Endodermal cell (in vitro differentiated cells): ENCODE data around the gene IMPA2. TPM values are rescaled to one million over a fixed set of nuclear protein-coding genes. Genes with fewer than 3 reads are reported as not detected.

ENCODE experiments used
- DNase-seq: peaks from one replicate; pipeline ENCODE4 v3.0.0-alpha.2; 2017
- H3K27ac ChIP-seq: 2 replicates; pipeline ENCODE4 v1.5.1; 2013; ENCODE audit warnings: mild to moderate bottlenecking, low read depth, low read length, moderate library complexity
- H3K27me3 ChIP-seq: 2 replicates; pipeline ENCODE4 v1.6.1; 2013; ENCODE audit warnings: mild to moderate bottlenecking, low read length, moderate library complexity; ENCODE audit not compliant: insufficient read depth, control insufficient read depth, poor library complexity, severe bottlenecking
- H3K36me3 ChIP-seq: 2 replicates; pipeline ENCODE4 v1.7.0; 2013; ENCODE audit warnings: mild to moderate bottlenecking, low read length, moderate library complexity; ENCODE audit not compliant: control insufficient read depth, insufficient read depth
- H3K4me1 ChIP-seq: one replicate; pipeline ENCODE4 v1.7.0; 2013; ENCODE audit warnings: low read length; ENCODE audit not compliant: control insufficient read depth, insufficient read depth
- H3K4me3 ChIP-seq: 2 replicates; pipeline ENCODE4 v1.5.1; 2013; ENCODE audit warnings: mild to moderate bottlenecking, low read length, moderate library complexity
- H3K9ac ChIP-seq: 2 replicates; pipeline ENCODE4 v1.6.1; 2013; ENCODE audit warnings: mild to moderate bottlenecking, low read length, moderate library complexity; ENCODE audit not compliant: poor library complexity, severe bottlenecking; ENCODE audit errors: extremely low read depth
- H3K9me3 ChIP-seq: 2 replicates; pipeline ENCODE4 v1.6.1; 2013; ENCODE audit warnings: mild to moderate bottlenecking, low read length, moderate library complexity; ENCODE audit not compliant: control insufficient read depth
- H3K27ac Mint-ChIP-seq: 2 replicates; pipeline ENCODE4 v1.8.0; 2020; ENCODE audit warnings: mixed read lengths
- H3K27me3 Mint-ChIP-seq: 2 replicates; pipeline ENCODE4 v1.8.0; 2021; ENCODE audit warnings: mild to moderate bottlenecking, mixed read lengths; ENCODE audit not compliant: insufficient read depth
- H3K36me3 Mint-ChIP-seq: 2 replicates; pipeline ENCODE4 v1.8.0; 2020; ENCODE audit warnings: low read depth, mixed read lengths
- H3K4me1 Mint-ChIP-seq: 2 replicates; pipeline ENCODE4 v1.8.0; 2020; ENCODE audit warnings: mixed read lengths
- H3K4me3 Mint-ChIP-seq: 2 replicates; pipeline ENCODE4 v1.8.0; 2020; ENCODE audit warnings: mild to moderate bottlenecking, moderate library complexity, mixed read lengths
- H3K9me3 Mint-ChIP-seq: 2 replicates; pipeline ENCODE4 v1.8.0; 2020; ENCODE audit warnings: mild to moderate bottlenecking, mixed read lengths
- CTCF ChIP-seq: fragments of 200-600 bp; sonication (generic); conservative IDR thresholded peaks from 2 replicates; pipeline ENCODE4 v1.5.0; 2021; ENCODE audit warnings: antibody characterized with exemption, mild to moderate bottlenecking
- WGBS, 2 experiments: methylation state at CpG; one replicate each; pipeline versions ENCODE4 v1.1.5 to v1.1.7; 2013; ENCODE audit warnings: missing lambda C conversion rate in 2 of 2, mixed read lengths in 1 of 2; ENCODE audit not compliant: insufficient coverage in 1 of 2, insufficient read length in 1 of 2; 5-methylcytosine and 5-hydroxymethylcytosine counted together
- total RNA-seq, 2 donors: library from RNA; stranded (reverse); fragmentation: NEBNext Ultra II Directional in 1 of 2; extraction: Animal tissue kit (Norgen Biotek cat#: 25700) in 1 of 2; gene quantifications; 2 replicates in 1 of 2; 3 replicates in 1 of 2; pipeline ENCODE4 v1.2.1, GENCODE V29; 2021

Gene IMPA2
- total RNA-seq, 2 donors from 2014 or later: 68.0 to 88.9 TPM

DNA sequence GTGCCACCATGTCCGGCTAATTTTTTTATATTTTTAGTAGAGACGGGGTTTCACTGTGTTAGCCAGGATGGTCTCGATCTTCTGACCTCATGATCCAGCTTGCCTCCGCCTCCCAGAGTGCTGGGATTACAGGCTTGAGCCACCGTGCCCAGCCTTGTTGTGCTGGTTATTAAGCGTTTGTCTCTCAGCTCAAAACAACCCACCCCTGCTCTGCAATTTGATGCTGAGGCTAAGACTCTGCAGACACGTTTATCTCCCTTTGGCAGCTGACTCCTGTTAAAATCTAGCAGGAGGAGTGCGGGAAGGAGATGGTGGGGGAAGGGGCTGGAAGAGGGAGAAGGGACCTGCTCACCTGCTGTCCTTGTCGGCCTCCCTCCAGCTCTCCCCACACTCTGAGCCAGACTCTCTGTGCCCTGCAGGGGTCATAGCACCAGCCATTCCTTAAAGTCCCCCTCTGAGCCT is 29.9 kb upstream of the IMPA2 start:
- H3K36me3 ChIP-seq: no peaks in the 10 kb centered on the region
- Mint-ChIP-seq H3K36me3 (no peaks in the 10 kb centered on the region), H3K27me3 (no peaks in the 10 kb centered on the region), H3K4me3 (no peak overlapping the region), H3K27ac (peak overlapping the region; percentile 88), H3K4me1 (peaks cover 27% of the 10 kb centered on the region), H3K9me3 (peaks cover 1% of the 10 kb centered on the region)
- no peak overlapping the region for H3K9ac ChIP-seq
- 58 to 76% methylated on average over 7 to 8 of the region's 9 CpGs for WGBS, 2 experiments
- no peaks in the 10 kb centered on the region for H3K27me3 ChIP-seq
- H3K4me1 ChIP-seq: peaks cover 7% of the 10 kb centered on the region
- DNase-seq: peak; percentile 79
- H3K4me3 ChIP-seq: no peak overlapping the region
- H3K27ac ChIP-seq: no peak overlapping the region
- no peak for TF ChIP-seq CTCF
- peaks cover 2% of the 10 kb centered on the region for H3K9me3 ChIP-seq

- TF ChIP-seq CTCF: no peak
- Mint-ChIP-seq H3K4me1 (peaks cover 20% of the 10 kb centered on the region), H3K27ac (no peak overlapping the region)
Measured at GRCh38 chr18:11953113-11953512, 28.2 kb upstream of the IMPA2 start.

DNA sequence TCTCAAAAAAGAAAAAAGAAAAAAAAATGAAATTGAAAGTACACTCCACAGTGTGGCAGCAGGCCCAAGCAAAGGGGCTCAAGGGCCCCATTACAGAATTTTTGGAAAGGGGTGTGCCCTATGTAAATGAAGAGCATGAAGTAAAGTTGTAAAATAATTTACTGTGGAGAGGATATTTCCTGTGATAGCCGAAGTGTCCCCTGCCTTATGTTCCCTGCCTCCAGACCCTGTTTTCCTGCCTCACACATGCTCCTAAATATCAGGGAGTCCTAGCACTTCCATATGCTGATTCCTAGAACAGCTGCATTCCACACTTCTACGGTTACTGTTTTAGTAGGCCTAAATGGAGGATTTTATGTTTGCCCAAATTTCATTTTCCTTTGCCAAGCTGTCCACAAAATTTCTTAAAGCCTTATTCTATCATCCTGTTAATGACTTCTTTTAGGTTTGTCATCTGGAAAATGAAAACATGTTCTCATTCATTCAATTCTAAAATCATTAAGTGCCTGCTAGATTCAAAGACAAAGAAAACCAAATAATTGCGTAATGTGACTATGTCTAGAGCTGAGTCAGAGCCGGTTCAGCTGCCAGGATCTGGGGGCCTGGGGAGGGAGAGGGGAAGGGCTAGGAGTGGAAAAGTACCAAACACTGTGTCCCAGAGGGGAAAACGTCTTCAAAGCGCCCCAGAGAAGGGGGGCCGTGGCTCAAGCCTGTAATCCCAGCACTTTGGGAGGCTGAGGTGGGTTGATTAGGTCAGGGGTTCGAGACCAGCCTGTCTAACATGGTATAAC is 25.9 kb upstream of the IMPA2 start:
- H3K36me3 ChIP-seq: no peaks in the 10 kb centered on the region
- peak; percentile 79 for DNase-seq
- peaks cover 12% of the 10 kb centered on the region for H3K4me1 Mint-ChIP-seq
- H3K27ac Mint-ChIP-seq: peak overlapping the region; percentile 32
- H3K4me3 Mint-ChIP-seq: no peak overlapping the region
- TF ChIP-seq CTCF: no peak
- H3K27ac ChIP-seq: no peak overlapping the region
- H3K4me3 ChIP-seq: no peak overlapping the region
- H3K36me3 Mint-ChIP-seq: no peaks in the 10 kb centered on the region
- no peaks in the 10 kb centered on the region for H3K4me1 ChIP-seq
- H3K9ac ChIP-seq: no peak overlapping the region
- peaks cover 23% of the 10 kb centered on the region for H3K9me3 ChIP-seq
- no peaks in the 10 kb centered on the region for H3K27me3 ChIP-seq
- H3K27me3 Mint-ChIP-seq: no peaks in the 10 kb centered on the region
- peaks cover 26% of the 10 kb centered on the region for H3K9me3 Mint-ChIP-seq
- WGBS, 2 experiments: 77 to 83% methylated on average over 7 to 8 of the region's 8 CpGs

More at GRCh38 chr18:11953113-11953512, 28.2 kb upstream of the IMPA2 start:
- Histone ChIP-seq H3K36me3 (no peaks in the 10 kb centered on the region), H3K9ac (no peak overlapping the region), H3K4me1 (no peaks in the 10 kb centered on the region), H3K9me3 (peaks cover 19% of the 10 kb centered on the region), H3K27me3 (no peaks in the 10 kb centered on the region), H3K4me3 (no peak overlapping the region), H3K27ac (no peak overlapping the region)
- no peak for DNase-seq
- H3K36me3 Mint-ChIP-seq: no peaks in the 10 kb centered on the region
- WGBS, 2 experiments: 94 to 100% methylated on average over 4 to 5 of the region's 5 CpGs
- H3K9me3 Mint-ChIP-seq: peaks cover 18% of the 10 kb centered on the region
- no peaks in the 10 kb centered on the region for H3K27me3 Mint-ChIP-seq
- no peak overlapping the region for H3K4me3 Mint-ChIP-seq
